Activated CD4-positive, alpha-beta T cell treated with anti-CD3 and anti-CD28 coated beads for 4 hours (primary cell): ENCODE data around the gene RBM22.
"Not testable (repeated sequence)": the region's sequence is repeated elsewhere in the genome, so short reads cannot be mapped to it uniquely, and the experiment has no call there.

Source experiments
- DNase-seq, 2 donors: peaks; one replicate each; pipeline ENCODE4 v3.0.0-alpha.2; 2020

The RBM22 gene

DNA sequence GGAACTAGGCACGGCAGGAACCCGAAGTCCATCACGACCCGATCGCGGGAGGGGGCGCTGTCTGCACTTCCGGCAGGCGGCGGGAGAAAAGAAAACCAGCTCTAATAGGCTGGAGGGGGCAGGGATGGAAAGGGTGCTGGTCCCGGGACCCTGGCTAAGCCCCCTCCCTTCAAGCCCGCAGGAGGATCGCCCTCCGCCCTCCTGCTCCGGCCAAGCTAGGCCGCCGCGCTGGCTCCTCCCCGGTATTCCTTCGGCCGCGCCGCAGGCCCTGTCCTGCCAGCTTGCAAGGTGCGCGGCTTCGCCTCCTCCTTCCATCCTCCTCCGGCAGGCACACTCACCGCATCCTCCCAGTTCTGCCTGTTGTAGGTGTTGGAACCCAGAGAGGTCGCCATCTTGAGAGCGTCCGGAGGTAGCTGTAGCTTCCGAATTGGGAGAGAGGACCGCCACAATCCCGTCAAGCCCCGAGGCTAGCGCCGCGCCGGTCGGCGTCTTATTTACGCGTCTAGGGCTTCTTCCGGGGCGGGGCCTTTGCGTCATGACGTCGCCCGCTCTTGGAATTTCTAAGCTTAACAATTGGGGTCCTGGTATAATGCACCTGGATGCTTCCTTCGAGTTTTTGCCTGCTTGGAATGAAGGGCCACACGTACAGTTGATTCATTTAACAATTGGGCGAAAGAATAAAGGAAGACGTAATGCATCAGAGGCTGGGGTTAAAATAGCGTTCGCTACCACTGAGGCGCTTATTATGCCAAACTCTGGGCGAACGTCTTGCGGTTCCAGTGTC is at the start of gene RBM22:
Gene RBM22, minus strand, starts transcription at position 469 of the 784 bp plus-strand sequence. Its CDS starts 77 bp downstream, at position 392.
- DNase-seq: peak; percentile 87 to 89

DNA sequence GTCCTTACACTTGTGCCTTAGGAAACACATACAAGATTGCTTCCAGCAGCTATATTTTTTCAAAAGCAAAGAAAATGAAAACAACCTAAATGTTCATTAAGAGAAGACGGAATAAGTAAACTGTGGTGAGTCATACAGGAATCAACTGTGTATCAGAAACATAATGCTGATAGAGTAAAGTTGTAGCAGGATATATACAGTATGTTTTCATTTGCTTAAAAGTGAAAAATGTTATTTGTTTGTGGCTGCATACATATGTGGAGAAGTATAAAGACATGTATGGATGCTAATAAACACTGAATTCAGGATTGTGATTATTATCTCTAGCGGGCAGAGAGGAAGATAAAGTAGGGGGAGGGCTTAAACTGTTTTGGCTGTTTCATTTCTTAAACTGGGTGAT is 49.6 kb upstream of the RBM22 start:
- no peak for DNase-seq

DNA sequence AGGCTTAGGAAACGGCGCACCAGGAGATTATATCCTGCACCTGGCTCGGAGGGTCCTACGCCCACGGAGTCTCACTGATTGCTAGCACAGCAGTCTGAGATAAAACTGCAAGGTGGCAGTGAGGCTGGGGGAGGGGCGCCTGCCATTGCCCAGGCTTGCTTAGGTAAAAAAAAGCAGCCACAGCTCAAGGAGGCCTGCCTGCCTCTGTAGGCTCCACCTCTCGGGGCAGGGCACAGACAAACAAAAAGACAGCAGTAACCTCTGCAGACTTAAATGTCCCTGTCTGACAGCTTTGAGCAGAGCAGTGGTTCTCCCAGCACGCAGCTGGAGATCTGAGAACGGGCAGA is 42.3 kb upstream of the RBM22 start:
- DNase-seq: not testable (repeated sequence)

DNA sequence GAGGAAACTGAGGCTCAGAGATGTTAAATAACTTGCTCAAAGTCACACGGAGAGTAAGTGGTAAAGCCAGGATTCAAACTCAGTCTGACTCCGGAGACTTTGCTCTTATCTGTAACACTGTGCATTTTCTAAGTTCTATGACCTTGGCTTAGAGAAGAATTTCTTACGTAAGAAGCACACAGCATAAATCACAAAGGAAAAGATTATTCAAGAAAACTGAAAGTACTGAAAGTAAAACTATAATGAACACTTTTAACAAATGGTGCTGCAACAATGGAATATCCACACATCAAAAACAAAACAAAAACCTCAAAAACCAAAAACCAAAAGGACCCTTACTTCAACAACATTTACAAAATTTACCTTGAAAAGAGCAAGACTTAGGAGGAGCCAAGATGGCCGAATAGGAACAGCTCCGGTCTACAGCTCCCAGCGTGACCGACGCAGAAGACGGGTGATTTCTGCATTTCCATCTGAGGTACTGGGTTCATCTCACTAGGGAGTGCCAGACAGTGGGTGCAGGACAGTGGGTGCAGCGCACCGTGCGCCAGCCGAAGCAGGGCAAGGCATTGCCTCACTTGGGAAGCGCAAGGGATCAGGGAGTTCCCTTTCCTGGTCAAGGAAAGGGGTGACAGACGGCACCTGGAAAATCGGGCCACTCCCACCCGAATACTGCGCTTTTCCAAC is 41.7 kb upstream of the RBM22 start:
- not testable (repeated sequence) for DNase-seq

DNA sequence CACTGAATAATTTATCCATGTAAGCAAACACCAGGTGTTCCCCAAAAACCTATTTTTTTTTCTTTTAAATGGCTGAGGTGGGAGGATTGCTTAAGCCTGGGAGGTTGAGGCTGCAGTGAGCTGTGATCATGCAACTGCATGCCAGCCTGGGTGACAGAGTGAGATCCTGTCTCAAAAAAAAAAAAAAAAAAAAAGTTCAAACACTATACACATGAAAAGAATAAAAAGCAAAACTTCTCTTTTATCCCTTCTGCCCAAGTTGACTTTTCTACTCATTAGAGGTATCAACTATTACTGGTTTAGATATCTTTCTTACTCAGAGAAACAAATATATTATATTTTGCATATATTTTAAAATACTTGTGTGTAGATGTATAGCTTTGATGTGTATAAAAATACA is 40.1 kb upstream of the RBM22 start:
- no peak for DNase-seq

DNA sequence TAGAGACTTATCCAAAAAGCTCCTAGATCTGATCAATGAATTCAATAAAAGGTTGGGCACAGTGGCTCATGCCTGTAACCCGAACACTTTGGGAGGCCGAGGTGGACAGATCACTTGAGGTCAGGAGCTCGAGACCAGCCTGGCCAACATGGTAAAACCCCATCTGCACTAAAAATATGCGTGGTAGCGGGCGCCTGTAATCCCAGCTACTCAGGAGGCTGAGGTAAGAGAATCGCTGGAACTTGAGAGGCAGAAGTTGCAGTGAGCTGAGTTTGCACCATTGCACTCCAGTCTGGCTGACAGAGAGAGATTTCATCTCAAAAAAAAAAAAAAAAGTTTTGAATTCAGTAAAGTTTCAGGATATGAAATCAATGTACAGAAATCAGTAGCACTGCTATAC is 38.0 kb upstream of the RBM22 start:
- no peak for DNase-seq

DNA sequence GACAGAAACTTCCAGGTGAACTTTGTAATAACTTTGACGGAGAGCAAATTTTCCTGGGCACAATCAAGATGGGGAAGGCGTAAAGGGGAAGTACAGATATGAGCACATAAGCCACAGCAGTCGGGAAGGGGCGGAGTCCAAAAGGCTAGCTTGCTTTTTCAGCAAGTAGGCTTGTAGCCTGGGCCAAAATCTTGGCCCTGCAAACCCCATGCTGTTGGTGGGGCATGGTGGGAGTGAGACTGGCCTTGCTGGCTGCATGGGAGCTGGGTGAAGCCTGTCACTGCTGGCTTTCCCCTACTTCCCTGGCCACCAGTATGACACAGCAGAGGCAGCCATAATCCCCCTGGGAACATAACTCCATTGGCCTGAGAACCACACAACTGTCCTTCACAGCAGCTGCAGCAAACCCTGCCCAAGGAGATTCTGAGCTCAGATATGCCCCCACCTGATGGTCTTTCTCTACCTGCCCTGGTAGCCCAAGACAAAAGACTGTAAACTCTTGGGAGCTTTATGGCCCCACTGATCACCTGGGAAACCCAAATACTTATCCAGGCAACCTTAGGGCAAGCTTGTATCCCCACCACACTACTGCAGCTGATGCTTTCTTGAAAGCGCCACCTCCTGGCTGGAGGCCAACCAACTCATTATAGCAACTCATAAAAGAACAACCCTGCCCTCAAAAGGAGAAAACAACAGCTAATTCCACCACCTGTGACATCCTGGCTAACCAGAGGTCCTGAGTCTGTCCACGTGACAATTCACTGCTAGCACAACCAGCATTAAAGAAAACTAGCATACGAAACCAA is 33.9 kb upstream of the RBM22 start:
- no peak for DNase-seq

DNA sequence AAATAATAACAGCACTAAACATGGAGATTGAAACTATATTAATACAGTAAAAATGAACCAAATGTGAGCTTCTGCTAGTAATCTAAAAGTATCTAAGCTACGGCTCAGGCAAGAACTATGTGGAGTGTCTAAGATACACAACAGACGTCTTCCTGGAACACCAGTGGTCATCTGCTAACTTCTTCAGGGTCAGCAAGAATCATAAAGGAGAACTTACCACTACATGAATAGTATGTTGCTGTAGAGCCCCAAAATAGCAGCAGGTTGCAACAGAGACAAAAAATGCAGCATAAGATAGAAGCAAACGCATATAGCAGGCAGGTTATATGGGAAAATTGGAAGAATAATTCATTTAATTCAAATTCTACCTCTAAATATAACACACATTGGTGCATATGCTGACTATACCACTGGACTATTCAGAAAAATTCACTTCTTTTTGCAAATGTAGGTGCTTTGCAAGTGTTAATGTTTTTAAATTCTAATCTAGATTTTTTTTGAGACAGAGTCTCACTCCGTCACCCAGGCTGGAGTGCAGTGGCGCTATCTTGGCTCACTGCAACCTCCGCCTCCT is 30.9 kb upstream of the RBM22 start:
- DNase-seq: no peak

DNA sequence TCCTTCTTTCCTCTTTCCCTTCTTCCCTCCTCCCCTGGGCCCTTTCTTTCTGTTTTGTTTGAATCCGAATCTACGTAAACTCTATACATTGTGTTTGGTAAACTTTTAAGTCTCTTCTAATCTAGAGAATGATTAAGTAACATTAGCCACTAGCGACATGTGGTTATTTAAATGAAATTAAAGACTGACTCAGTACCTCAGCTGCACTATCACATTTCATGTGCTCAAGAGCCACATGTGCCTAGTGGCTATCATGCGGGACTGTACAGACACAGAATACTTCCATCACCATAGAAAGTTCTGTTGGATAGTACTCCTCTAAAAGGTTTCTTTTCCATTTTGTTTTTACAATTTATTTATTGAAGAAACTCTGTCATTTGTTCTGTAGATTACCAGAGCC is 29.0 kb upstream of the RBM22 start:
- no peak for DNase-seq

DNA sequence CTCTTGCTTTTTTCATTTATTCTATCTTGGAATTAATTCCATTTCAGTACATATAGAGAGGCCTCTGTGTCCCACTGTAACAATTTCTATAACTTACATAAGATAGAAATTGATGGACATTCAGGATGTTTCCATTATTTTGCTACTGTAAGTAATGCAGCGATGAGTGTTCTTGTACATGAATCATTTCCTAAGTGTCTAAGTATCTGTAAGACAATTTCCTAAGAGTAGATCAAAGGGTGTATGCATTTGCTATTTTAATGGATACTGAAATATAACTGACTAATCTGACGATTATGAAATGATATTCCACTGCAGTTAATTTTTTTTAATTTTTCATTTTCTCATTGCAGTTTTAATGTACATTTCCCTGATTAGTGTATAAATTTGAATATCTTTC is 23.0 kb upstream of the RBM22 start:
- DNase-seq: no peak

DNA sequence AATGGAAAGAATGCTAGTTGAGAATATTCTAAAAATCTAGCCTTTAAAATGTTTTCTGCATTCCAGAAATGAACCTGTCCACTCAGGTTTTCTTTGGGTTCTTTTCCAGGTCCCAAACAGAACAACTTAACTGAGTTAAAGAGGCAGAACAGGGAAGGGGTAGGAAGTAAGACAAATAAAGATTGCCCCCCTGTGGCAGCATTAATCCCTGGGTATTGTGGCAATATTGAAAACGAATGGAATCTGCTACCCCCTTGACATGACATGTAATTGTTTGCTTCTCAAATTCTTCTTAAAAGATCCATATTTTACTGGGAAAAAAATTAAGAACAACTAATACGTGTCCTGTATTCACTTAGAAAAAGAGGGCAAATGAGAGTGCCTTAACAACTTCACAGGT is 9.3 kb upstream of the RBM22 start:
- DNase-seq: no peak

DNA sequence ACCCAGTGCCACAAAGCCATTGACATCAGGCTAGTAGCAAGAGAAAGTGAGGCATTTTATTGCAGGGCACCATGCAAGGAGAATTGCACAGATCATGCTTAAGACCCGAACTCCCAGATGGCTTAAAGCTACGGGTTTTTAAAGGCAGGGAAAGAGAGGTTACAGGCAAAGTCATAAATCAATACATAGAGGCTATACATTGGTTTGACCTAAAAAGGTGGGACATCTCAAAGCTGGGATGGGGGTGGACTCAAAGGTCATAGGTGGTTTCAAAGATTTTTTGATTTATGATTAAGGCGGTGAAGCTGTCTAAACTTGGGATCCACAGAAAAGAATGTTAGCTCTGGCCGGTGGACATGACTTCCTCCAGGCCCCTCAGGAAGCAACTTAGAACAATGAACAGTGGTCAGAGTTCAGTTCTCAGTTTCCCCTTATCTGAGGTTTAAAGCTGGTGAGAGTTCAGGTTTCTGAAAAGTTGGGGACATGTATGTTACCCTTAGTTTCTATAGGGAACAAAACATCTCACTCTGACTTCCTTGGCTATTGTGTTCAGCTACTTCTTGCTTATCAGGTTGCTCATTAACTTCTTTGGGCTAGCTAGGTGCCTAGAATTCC is 6.0 kb upstream of the RBM22 start:
- DNase-seq: no peak

DNA sequence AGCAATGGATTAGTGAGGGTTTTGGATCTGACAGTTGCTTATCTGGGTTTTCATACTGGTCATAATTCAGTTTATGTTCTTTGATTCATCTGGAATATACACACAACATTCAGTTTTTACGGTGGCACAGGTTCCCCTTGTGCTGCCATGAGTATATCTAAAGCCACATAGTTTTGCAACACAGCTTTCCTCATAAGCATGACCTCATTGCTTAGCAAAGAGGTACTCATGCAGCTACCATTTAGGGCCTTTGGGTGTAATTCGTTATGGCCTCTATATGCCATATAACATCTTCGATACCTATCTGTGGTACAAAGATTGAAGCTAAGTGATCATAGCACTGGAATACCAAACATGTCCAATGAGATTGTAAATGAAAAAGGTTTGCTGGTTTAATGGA is 2.9 kb upstream of the RBM22 start:
- no peak for DNase-seq

DNA sequence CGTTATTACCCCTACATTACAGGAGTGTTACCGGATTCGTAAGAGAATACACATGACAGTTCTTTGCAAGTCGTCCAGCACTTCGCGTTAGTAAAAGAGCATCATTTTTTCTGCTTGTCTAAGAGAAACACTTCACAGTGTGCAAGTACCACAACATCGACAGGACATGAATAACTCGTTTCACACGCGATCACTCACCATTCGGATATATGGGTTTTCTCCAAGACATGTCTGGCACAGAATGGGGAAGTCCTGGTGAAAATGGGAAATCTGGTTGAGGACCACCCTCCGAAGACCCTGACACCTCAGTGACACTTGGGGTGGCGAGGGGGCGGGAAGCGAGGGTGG is 642 bp downstream of the RBM22 start:
- DNase-seq: no peak

DNA sequence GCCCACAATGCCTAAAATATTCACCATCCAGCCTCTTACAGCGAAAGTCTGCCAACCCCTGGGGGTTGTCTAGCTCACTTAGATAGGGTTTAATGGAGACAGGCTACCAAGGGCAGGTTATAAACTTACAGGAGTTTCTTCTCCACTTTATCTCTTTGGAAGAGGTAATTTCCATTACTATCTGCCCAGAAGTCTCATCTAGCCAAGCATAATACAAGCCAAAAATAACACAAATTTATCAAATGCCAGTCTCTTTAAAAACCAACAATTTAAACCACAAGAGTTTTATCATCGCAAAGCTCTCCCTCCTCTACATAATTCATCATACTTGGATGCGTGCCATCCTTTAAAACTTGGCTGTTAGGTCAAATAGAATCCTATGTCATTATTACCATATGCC is 6.2 kb downstream of the RBM22 start:
- no peak for DNase-seq

DNA sequence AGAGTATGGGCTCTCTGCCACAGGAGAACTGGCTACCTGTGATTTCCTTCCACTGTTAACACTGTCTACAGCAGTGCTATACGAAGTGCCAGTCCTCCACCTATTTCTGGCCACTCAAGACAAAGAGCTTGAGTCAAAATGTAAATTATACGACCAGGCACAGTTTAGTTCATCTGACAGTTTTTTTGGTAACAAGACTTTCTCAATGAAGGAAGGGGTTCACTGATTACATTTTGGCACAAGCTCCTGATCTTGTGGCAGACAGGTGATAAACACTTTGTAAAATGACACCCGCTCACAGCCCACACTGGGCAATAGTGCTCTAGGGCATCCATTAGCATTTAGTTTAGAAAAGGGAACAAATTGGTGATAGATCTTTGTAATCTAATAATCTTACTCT is 8.6 kb downstream of the RBM22 start:
- DNase-seq: no peak

DNA sequence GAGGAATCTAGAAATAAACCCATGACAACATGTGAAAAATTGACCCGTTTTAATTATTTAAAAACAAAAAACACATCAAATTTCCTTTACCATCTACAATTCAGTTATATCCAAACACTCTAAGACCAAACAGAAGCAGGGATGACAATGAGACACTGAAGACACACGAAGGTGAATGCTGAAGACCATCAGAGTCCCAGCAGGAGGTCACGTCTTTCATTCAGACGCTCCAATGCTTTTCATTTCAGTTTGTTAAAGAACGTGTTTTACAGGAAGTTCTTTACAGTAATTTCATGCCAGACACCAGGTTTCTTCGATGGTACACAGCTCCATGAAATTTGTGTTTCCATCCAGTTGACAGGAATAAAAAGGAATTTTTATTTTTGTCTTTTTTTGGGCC is 10.1 kb downstream of the RBM22 start:
- DNase-seq: no peak

DNA sequence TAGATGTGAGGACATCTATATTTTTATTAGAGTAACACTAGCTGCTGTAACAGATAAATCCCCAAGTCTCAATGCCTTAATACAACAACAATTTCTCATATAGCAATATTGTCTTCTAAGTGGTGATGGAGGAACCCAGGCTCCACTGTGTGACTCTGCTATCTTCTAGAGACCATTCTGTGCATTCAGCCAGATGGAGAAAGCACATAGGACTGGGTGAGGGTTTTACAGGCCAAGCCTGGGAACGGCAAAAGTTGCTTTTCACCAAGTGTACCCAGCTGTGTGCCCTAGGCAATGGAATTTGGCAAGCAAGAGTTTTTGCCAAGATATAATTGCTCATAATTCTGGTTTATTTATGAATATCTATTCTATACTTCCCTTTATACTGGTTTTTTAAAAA is 11.7 kb downstream of the RBM22 start:
- DNase-seq: no peak

DNA sequence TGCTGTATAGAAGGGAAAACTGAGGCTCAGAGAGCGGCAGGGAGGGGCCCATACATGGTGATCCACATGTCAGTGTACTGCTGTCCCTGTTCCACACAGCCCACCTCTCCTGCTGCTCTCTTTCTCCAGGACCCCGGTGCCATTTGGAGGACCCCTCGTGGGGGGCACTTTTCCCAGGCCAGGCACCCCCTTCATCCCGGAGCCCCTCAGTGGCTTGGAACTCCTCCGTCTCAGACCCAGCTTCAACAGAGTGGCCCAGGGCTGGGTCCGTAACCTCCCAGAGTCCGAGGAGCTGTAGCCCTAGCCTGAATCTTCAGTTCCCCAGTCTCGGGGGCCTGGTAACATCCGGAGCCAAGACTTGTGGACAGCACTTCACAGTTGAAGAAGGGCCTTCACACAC is 24.3 kb downstream of the RBM22 start:
- DNase-seq: no peak

DNA sequence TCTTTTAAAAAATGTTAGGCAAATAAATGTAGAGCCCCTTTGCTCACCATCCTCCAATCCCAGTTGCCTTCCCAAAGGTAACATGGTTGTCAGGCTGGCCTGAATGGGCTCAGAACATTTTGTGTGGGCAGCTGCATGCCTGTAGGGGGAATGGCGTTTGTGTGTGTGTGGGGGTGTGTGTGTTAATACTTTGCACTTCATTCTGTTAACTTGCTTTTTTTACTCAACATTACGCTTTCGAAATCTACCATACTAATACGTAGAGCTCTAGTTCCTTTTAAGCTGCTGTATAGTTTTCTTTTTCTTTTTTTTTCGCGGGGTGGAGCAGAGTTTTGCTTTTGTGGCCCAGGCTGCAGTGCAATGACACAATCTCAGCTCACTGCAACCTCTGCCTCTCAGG is 25.8 kb downstream of the RBM22 start:
- no peak for DNase-seq

DNA sequence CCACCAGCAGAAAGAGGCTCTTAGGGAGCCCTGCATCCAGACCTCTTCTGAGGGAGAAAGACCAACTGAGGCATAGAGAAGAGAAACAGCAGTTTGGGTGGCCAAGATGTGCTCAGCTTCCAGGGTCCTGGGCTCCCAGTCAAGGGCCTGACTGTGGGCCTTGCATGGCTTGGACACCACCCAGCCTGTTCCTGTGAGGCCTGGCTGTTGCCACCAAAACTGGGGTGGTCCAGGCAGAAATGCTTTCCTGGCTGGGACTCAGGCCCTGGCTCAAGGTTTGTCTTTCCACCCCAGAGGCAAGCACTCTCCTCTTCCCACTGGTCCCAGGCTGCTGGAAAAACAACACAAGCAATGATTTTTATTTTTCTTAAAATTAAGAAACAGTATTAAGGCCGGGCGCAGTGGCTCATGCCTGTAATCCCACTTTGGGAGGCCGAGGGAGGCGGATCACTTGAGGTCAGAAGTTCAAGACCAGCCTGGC is 26.5 kb downstream of the RBM22 start:
- DNase-seq: no peak

DNA sequence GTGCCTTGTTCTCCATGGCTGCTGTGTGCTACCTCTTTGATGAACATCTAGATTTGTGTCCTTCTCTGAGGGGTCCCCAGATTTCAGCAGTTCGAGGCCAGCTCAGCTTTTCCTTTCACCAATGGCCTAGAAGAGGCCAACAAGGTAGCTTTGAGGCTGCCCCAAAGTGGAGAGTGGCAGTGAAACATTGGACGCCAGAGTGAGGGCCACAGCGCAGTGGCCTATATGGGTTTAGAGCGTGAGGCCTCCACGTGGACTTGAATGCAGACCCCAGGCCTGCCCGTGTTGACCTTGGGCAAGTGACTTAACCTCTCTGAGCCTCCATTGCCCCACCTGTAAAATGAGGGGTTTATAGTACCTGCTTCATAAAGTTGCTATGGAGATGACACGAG is 28.0 kb downstream of the RBM22 start:
- no peak for DNase-seq

DNA sequence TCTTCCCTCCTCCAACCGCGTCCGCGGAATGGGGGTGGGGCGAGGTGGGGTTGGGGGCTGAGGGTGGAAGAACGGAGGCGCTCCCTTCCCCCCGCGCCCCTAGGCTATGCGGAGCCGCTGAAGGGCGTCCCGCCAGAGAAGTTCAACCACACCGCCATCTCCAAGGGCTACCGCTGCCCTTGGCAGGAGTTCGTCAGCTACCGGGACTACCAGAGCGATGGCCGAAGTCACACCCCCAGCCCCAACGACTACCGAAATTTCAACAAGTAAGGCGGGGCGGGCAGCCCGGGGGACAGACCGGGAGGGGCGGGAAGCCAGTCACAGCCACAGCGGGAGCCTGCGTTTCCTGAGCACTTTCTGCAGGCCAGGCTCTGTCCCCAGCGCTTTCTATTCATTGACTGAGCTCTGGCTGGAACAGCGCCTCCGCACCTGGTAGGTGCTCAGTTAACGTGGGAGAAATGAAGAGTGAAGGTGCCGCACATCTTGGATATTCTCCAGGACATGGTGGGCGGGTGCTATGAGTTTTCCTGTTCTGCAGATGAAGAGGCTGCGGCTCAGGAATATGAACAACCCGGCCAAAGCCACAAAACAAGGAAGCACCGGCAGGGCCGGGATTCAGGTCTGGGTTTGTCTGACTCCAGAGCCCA is 28.5 kb downstream of the RBM22 start:
- peak; percentile 16 to 21 for DNase-seq
